A549 (cell line): ENCODE data around the gene LMF1. TPM values are rescaled to one million over a fixed set of nuclear protein-coding genes. Genes with fewer than 3 reads are reported as not detected.

Experiments
- ATAC-seq, 2 experiments: fragments of 200-7000 bp in 1 of 2; fragments of >200 bp in 1 of 2; cut with Nextera tagmentation in 1 of 2; cut with Tn5 transposase in 1 of 2; 3 replicates each; pipeline versions ENCODE4 v1.8.0 to v1.9.1; 2018 to 2020; ENCODE audit warnings: mild to moderate bottlenecking in 1 of 2, moderate library complexity in 1 of 2
- CTCF ChIA-PET: fragments of 300-600 bp; sonication (Branson Sonifier 250); formaldehyde crosslinking; extraction: SDS; loops from one replicate; lab custom pipeline; 2021; ENCODE audit warnings: antibody characterized with exemption, inconsistent platforms; lab: Yijun Ruan, JAX
- POLR2A ChIA-PET: fragments of 350-600 bp; formaldehyde crosslinking; extraction: SDS; loops from one replicate; lab custom pipeline; 2021; ENCODE audit warnings: antibody characterized with exemption, inconsistent platforms; lab: Yijun Ruan, JAX
- DNase-seq, 2 experiments: peaks; one replicate each; pipeline versions ENCODE4 v3.0.0 to v3.0.0-alpha.2; 2011 to 2016; ENCODE audit warnings: low read depth in 1 of 2, low spot score in 1 of 2
- FAIRE-seq: peaks from 2 replicates; lab custom pipeline; 2011; peaks lifted over from hg19 to GRCh38; lab: Jason Lieb, UNC
- H3K27ac ChIP-seq, 2 experiments: fragments of >200 bp; sonication (Bioruptor Twin); formaldehyde crosslinking; 3 replicates each; pipeline ENCODE4 v1.5.1; 2016 to 2017
- H3K4me1 ChIP-seq: fragments of >200 bp; sonication (Bioruptor Twin); formaldehyde crosslinking; 3 replicates; pipeline ENCODE4 v1.6.1; 2016
- H3K4me2 ChIP-seq: fragments of >200 bp; sonication (Bioruptor Twin); formaldehyde crosslinking; 3 replicates; pipeline ENCODE4 v1.6.1; 2016
- H3K4me3 ChIP-seq: fragments of >200 bp; sonication (Bioruptor Twin); formaldehyde crosslinking; 3 replicates; pipeline ENCODE4 v1.5.1; 2016
- H3K9me3 ChIP-seq: fragments of >200 bp; sonication (Bioruptor Twin); formaldehyde crosslinking; 3 replicates; pipeline ENCODE4 v1.6.1; 2016
- ATOH8 ChIP-seq: fragments of 250-450 bp; sonication (Bioruptor Pico); IDR thresholded peaks from 2 replicates; pipeline ENCODE4 v1.5.0; 2020; ENCODE audit warnings: low read depth, mild to moderate bottlenecking, moderate library complexity
- CBX2 ChIP-seq: fragments of 200-600 bp; sonication (generic); IDR thresholded peaks from 2 replicates; pipeline ENCODE4 v1.6.1; 2016; ENCODE audit warnings: low read depth, mild to moderate bottlenecking, borderline replicate concordance
- CTCF ChIP-seq: fragments of >200 bp; sonication (Bioruptor Twin); formaldehyde crosslinking; IDR thresholded peaks from 3 replicates; pipeline ENCODE4 v1.5.1; 2016
- EP300 ChIP-seq, 2 experiments: fragments of >200 bp; sonication (Bioruptor Twin); formaldehyde crosslinking; IDR thresholded peaks; 2 replicates in 1 of 2; 3 replicates in 1 of 2; pipeline ENCODE4 v1.6.1; 2016 to 2017
- ESRRA ChIP-seq: fragments of 150-350 bp; IDR thresholded peaks from 2 replicates; pipeline ENCODE4 v1.6.1; 2014; ENCODE audit warnings: mild to moderate bottlenecking, low read length, borderline replicate concordance
- FOXS1 ChIP-seq: fragments of 250-450 bp; sonication (Bioruptor Pico); IDR thresholded peaks from 2 replicates; pipeline ENCODE4 v1.5.0; 2020; ENCODE audit warnings: mild to moderate bottlenecking, moderate library complexity
- GATA3 ChIP-seq: IDR thresholded peaks from 2 replicates; pipeline ENCODE4 v1.6.1; 2012; ENCODE audit warnings: borderline replicate concordance
- HDAC2 ChIP-seq: fragments of 200-600 bp; sonication (generic); IDR thresholded peaks from 2 replicates; pipeline ENCODE4 v1.6.1; 2016
- HMGXB4 ChIP-seq: fragments of 250-450 bp; sonication (Bioruptor Pico); IDR thresholded peaks from 2 replicates; pipeline ENCODE4 v1.5.0; 2021; ENCODE audit warnings: mild to moderate bottlenecking, moderate library complexity, borderline replicate concordance
- HOXB13 ChIP-seq: fragments of 250-450 bp; sonication (Bioruptor Pico); IDR thresholded peaks from 2 replicates; pipeline ENCODE4 v1.5.0; 2020; ENCODE audit warnings: low read depth, mild to moderate bottlenecking, moderate library complexity
- HOXB5 ChIP-seq: fragments of 250-450 bp; sonication (Bioruptor Pico); IDR thresholded peaks from 2 replicates; pipeline ENCODE4 v1.5.0; 2020; ENCODE audit warnings: mild to moderate bottlenecking, moderate library complexity
- JUNB ChIP-seq: fragments of >200 bp; sonication (Bioruptor Twin); formaldehyde crosslinking; IDR thresholded peaks from 2 replicates; pipeline ENCODE4 v1.6.1; 2016
- MYC ChIP-seq: IDR thresholded peaks from 2 replicates; pipeline ENCODE4 v1.6.1; 2012; ENCODE audit warnings: mild to moderate bottlenecking, inconsistent platforms, low read length, improper control_type of control experiment, borderline replicate concordance
- PBX3 ChIP-seq: IDR thresholded peaks from 2 replicates; pipeline ENCODE4 v1.6.1; 2012
- POLR2AphosphoS2 ChIP-seq: conservative IDR thresholded peaks from 2 replicates; pipeline ENCODE4 v1.6.1; 2012; ENCODE audit warnings: low read length, improper control_type of control experiment, inconsistent platforms
- RAD21 ChIP-seq, 2 experiments: fragments of >200 bp in 1 of 2; sonication (Bioruptor Twin) in 1 of 2; formaldehyde crosslinking in 1 of 2; IDR thresholded peaks in 1 of 2; conservative IDR thresholded peaks in 1 of 2; 2 replicates in 1 of 2; 3 replicates in 1 of 2; pipeline ENCODE4 v1.6.1; 2012 to 2018; ENCODE audit warnings: inconsistent platforms in 1 of 2
- REST ChIP-seq: fragments of 200-600 bp; sonication (generic); IDR thresholded peaks from 2 replicates; pipeline ENCODE4 v1.6.1; 2016; ENCODE audit warnings: antibody characterized with exemption, mild to moderate bottlenecking, moderate library complexity
- SMC3 ChIP-seq: fragments of >200 bp; sonication (Bioruptor Twin); formaldehyde crosslinking; IDR thresholded peaks from 3 replicates; pipeline ENCODE4 v1.6.1; 2018; ENCODE audit warnings: inconsistent platforms
- SREBF2 ChIP-seq: fragments of 450-650 bp; IDR thresholded peaks from 2 replicates; pipeline ENCODE4 v1.6.1; 2014; ENCODE audit warnings: mild to moderate bottlenecking, moderate library complexity
- TFCP2L1 ChIP-seq: fragments of 250-450 bp; sonication (Bioruptor Pico); IDR thresholded peaks from 2 replicates; pipeline ENCODE4 v1.5.0; 2021; ENCODE audit warnings: mild to moderate bottlenecking
- WGBS: methylation state at CpG from one replicate; pipeline ENCODE4 v1.1.6; 2017; ENCODE audit errors: missing lambda C conversion rate; 5-methylcytosine and 5-hydroxymethylcytosine counted together
- polyA plus RNA-seq, 4 experiments: library from polyadenylated mRNA; depleted of rRNA in 3 of 4; stranded (reverse); fragments of >200 nt; fragmentation: RNase III in 1 of 4; extraction: RNeasy Plus Mini Kit Qiagen cat#74134 plus additional on column Dnase treatment in 1 of 4; gene quantifications; 2 replicates in 3 of 4; 3 replicates in 1 of 4; pipeline ENCODE4 v1.2.3, GENCODE V29; 2011 to 2017

Gene LMF1
- polyA plus RNA-seq, 2 of the 4 experiments (the other 2 are of a cell fraction), result 8.8 to 10.9 TPM

GRCh38 chr16:824601-825000 lies 146.2 kb downstream of the LMF1 start:
- TF ChIP-seq EP300 (IDR thresholded peaks at IDR 0.05) (no peak), REST (no peak), MYC (no peak), POLR2AphosphoS2 (no peak), HMGXB4 (no peak), CTCF (no peak), GATA3 (no peak), PBX3 (no peak)
- H3K4me3 ChIP-seq, result no peak overlapping the region
- H3K27ac ChIP-seq, result no peak overlapping the region
- FAIRE-seq (no peak), ATAC-seq (no peak), DNase-seq (no peak)
- no peak overlapping the region for H3K4me2 ChIP-seq
- 81% methylated on average over 19 of the region's 25 CpGs for WGBS
- no peaks in the 10 kb centered on the region for H3K4me1 ChIP-seq
- CTCF ChIA-PET, result interaction anchor here (0.6 to 1.1 kb wide), 4 partner anchors 10 to 231 kb away, joined by 3 read pairs; no protein-coding TSS in a partner anchor
- POLR2A ChIA-PET, result no interaction called here
- H3K9me3 ChIP-seq, result no peaks in the 10 kb centered on the region

GRCh38 chr16:824194-824593 lies 146.6 kb downstream of the LMF1 start:
- WGBS, result 82% methylated on average over 20 of the region's 22 CpGs
- no peak for DNase-seq
- no peak overlapping the region for H3K27ac ChIP-seq

GRCh38 chr16:822909-823297 lies 147.9 kb downstream of the LMF1 start:
- 73% methylated on average over 9 of the region's 9 CpGs for WGBS
- Histone ChIP-seq H3K9me3 (peaks cover 3% of the 10 kb centered on the region; the same call in 1 of the 3 replicates), H3K4me1 (no peaks in the 10 kb centered on the region), H3K27ac (no peak overlapping the region), H3K4me3 (no peak overlapping the region), H3K4me2 (no peak overlapping the region)
- ChIA-PET CTCF (interaction anchor here (0.6 to 2.2 kb wide), 5 partner anchors 9 to 287 kb away, joined by 3 to 10 read pairs (median 3); no protein-coding TSS in a partner anchor), POLR2A (no interaction called here)
- DNase-seq (no peak), FAIRE-seq (no peak), ATAC-seq (no peak)
- TF ChIP-seq RAD21 (conservative IDR thresholded peaks at IDR 0.05 in 1 of 2, IDR thresholded peaks at IDR 0.05 in 1 of 2) (no peak), TFCP2L1 (CRISPR knock-in tag) (no peak), CBX2 (no peak), HOXB13 (no peak), SREBF2 (no peak), ESRRA (no peak), FOXS1 (CRISPR knock-in tag) (no peak), CTCF (no peak), MYC (no peak)

More at GRCh38 chr16:824194-824593, 146.6 kb downstream of the LMF1 start:
- no peaks in the 10 kb centered on the region for H3K9me3 ChIP-seq
- TF ChIP-seq SMC3 (no peak), JUNB (no peak), HDAC2 (no peak), HOXB13 (no peak), ATOH8 (no peak), HOXB5 (CRISPR knock-in tag) (no peak)
- ChIA-PET POLR2A (no interaction called here), CTCF (interaction anchor here (0.8 to 1.1 kb wide), 3 partner anchors 10 to 39 kb away, joined by 3 read pairs; no protein-coding TSS in a partner anchor)
- no peak overlapping the region for H3K4me3 ChIP-seq
- no peaks in the 10 kb centered on the region for H3K4me1 ChIP-seq
- no peak overlapping the region for H3K4me2 ChIP-seq
- FAIRE-seq (no peak), ATAC-seq (no peak)
